Stomach (tissue), 9 donors: Measurements from ENCODE around the gene CHST13. TPM values are rescaled to one million over a fixed set of nuclear protein-coding genes. Genes with fewer than 3 reads are reported as not detected.

Experiments used
- DNase-seq, 2 donors: peaks; one replicate each; pipeline versions ENCODE4 v3.0.0 to v3.0.0-alpha.2; 2013 to 2019
- H3K27ac ChIP-seq, 5 donors: fragments of 200-600 bp in 4 of 5; sonication (generic) in 4 of 5; one replicate each; pipeline ENCODE4 v1.5.1; 2013 to 2019; ENCODE audit warnings: mild to moderate bottlenecking in 1 of 5, moderate library complexity in 1 of 5
- H3K27me3 ChIP-seq, 3 donors: fragments of 200-600 bp; sonication (generic); one replicate each; pipeline ENCODE4 v1.5.1; 2017 to 2019; ENCODE audit warnings: mixed run types in 1 of 3
- H3K36me3 ChIP-seq, 4 donors: fragments of 200-600 bp; sonication (generic); 1 replicate in 3 of 4; 2 replicates in 1 of 4; pipeline ENCODE4 v1.5.1; 2016 to 2019
- H3K4me1 ChIP-seq, 4 donors: fragments of 200-600 bp; sonication (generic); one replicate each; pipeline ENCODE4 v1.5.1; 2016 to 2019
- H3K4me3 ChIP-seq, 4 donors: fragments of 200-600 bp; sonication (generic) in 3 of 4; one replicate each; pipeline ENCODE4 v1.5.1; 2016 to 2019; ENCODE audit warnings: mild to moderate bottlenecking in 1 of 4
- H3K9me3 ChIP-seq, 4 donors: fragments of 200-600 bp; sonication (generic); one replicate each; pipeline ENCODE4 v1.5.1; 2016 to 2019
- CTCF ChIP-seq, 7 experiments: fragments of 450-650 bp in 4 of 7; fragments of 200-600 bp in 3 of 7; sonication (generic) in 3 of 7; IDR thresholded peaks; one replicate each; pipeline ENCODE4 v1.5.1; 2016 to 2019; ENCODE audit warnings: antibody characterized with exemption in 7 of 7, control low read depth in 2 of 7, mild to moderate bottlenecking in 1 of 7
- EP300 ChIP-seq: sonication (generic); formaldehyde crosslinking; IDR thresholded peaks from one replicate; pipeline ENCODE4 v1.6.1; 2017; ENCODE audit warnings: antibody characterized with exemption
- POLR2A ChIP-seq, 4 donors: fragments of 450-650 bp; IDR thresholded peaks; one replicate each; pipeline ENCODE4 v1.6.1; 2016; ENCODE audit warnings: antibody characterized with exemption in 4 of 4, control low read depth in 2 of 4, mild to moderate bottlenecking in 1 of 4, moderate library complexity in 1 of 4
- POLR2AphosphoS5 ChIP-seq, 3 donors: sonication (generic); formaldehyde crosslinking; IDR thresholded peaks; one replicate each; pipeline ENCODE4 v1.6.1; 2016; ENCODE audit warnings: antibody characterized with exemption in 3 of 3
- WGBS, 5 donors: extraction: QIAGEN DNeasy Blood & Tissue Kit in 3 of 5; methylation state at CpG; one replicate each; pipeline versions ENCODE4 v1.1.5 to v1.1.7; 2013 to 2018; 5-methylcytosine and 5-hydroxymethylcytosine counted together
- intact Hi-C: fragments of 100-400 bp; cut with DNase I; formaldehyde crosslinking; loops from one replicate; pipeline ENCODE4 v1.15.1; 2023; ENCODE audit warnings: low total_unique reads
- polyA plus RNA-seq, 3 donors: library from polyadenylated mRNA; stranded (reverse); fragments of 200-250 nt; gene quantifications; one replicate each; pipeline ENCODE4 v1.2.3, GENCODE V29; 2013
- total RNA-seq, 5 donors: library from RNA; depleted of rRNA; stranded (reverse); fragments of >200 nt; gene quantifications; one replicate each; pipeline versions ENCODE4 v1.1.0 to v1.2.3, GENCODE V29; 2014 to 2016
- donor health status: healthy with polysubstance abuse.
- donor health status: Bipolar disorder and iron deficiency.
- donor health status: healthy.

CHST13 gene
- total and polyA plus RNA-seq, 8 donors: 0.08 to 12.5 (median 1.0) TPM; not detected in 2

GRCh38 chr3:126486360-126486847 is 37.6 kb upstream of the CHST13 start:
- peak in 1 of 2 donors; percentile 51 for DNase-seq
- Histone ChIP-seq H3K4me1 (peaks cover 0 to 9% (median 3%) of the 10 kb centered on the region in 4 donors), H3K27me3 (no peaks in the 10 kb centered on the region), H3K4me3 (no peak overlapping the region), H3K9me3 (no peaks in the 10 kb centered on the region), H3K27ac (no peak overlapping the region), H3K36me3 (no peaks in the 10 kb centered on the region)
- no peak for TF ChIP-seq POLR2AphosphoS5 (IDR thresholded peaks at IDR 0.05)
- 72 to 83% (median 81%) methylated on average over 14 of the region's 14 CpGs for WGBS, 5 donors
- intact Hi-C loops: no loop called here

GRCh38 chr3:126487151-126487771 is 36.7 kb upstream of the CHST13 start:
- no peak overlapping the region for H3K27ac ChIP-seq
- no peak overlapping the region for H3K4me3 ChIP-seq
- TF ChIP-seq CTCF (IDR thresholded peaks at IDR 0.05) (no peak), POLR2A (IDR thresholded peaks at IDR 0.05) (no peak), EP300 (no peak), POLR2AphosphoS5 (IDR thresholded peaks at IDR 0.05) (no peak)
- H3K4me1 ChIP-seq: peaks cover 0 to 9% (median 3%) of the 10 kb centered on the region in 4 donors
- no peaks in the 10 kb centered on the region for H3K27me3 ChIP-seq
- WGBS, 5 donors: 53 to 81% (median 55%) methylated on average over 8 to 17 of the region's 17 CpGs
- H3K36me3 ChIP-seq: no peaks in the 10 kb centered on the region
- peak in 1 of 2 donors; percentile 62 for DNase-seq
- intact Hi-C loops: no loop called here
- no peaks in the 10 kb centered on the region for H3K9me3 ChIP-seq

- no peaks in the 10 kb centered on the region for H3K36me3 ChIP-seq
- no peaks in the 10 kb centered on the region for H3K27me3 ChIP-seq
- TF ChIP-seq EP300: no peak
- no peak for TF ChIP-seq POLR2AphosphoS5 (IDR thresholded peaks at IDR 0.05)
- no peak for TF ChIP-seq POLR2A (IDR thresholded peaks at IDR 0.05)
- no peak for TF ChIP-seq CTCF (IDR thresholded peaks at IDR 0.05)
- H3K4me1 ChIP-seq: peaks cover 0 to 9% (median 3%) of the 10 kb centered on the region in 4 donors
- H3K27ac ChIP-seq: no peak overlapping the region
- no peaks in the 10 kb centered on the region for H3K9me3 ChIP-seq
- 81 to 91% (median 84%) methylated on average over 12 to 14 of the region's 14 CpGs for WGBS, 5 donors
- intact Hi-C loops: no loop called here
- H3K4me3 ChIP-seq: no peak overlapping the region
- no peak for DNase-seq
Observed at GRCh38 chr3:126488185-126488584, 35.8 kb upstream of the CHST13 start.

- Histone ChIP-seq H3K27ac (no peak overlapping the region), H3K4me3 (no peak overlapping the region), H3K4me1 (peaks cover 0 to 9% (median 3%) of the 10 kb centered on the region in 4 donors), H3K36me3 (no peaks in the 10 kb centered on the region), H3K27me3 (no peaks in the 10 kb centered on the region), H3K9me3 (no peaks in the 10 kb centered on the region)
- intact Hi-C loops: no loop called here
- WGBS, 5 donors: 90 to 93% (median 91%) methylated on average over 16 of the region's 16 CpGs
- no peak for TF ChIP-seq CTCF (IDR thresholded peaks at IDR 0.05)
- no peak for DNase-seq
Observed at GRCh38 chr3:126488886-126489569, 34.9 kb upstream of the CHST13 start.

- intact Hi-C loops: no loop called here
- H3K27ac ChIP-seq: no peak overlapping the region
- H3K9me3 ChIP-seq: no peaks in the 10 kb centered on the region
- peaks cover 0 to 9% (median 3%) of the 10 kb centered on the region in 4 donors for H3K4me1 ChIP-seq
- DNase-seq: peak in 1 of 2 donors; percentile 45
- TF ChIP-seq CTCF (IDR thresholded peaks at IDR 0.05) (no peak), EP300 (no peak), POLR2A (IDR thresholded peaks at IDR 0.05) (no peak), POLR2AphosphoS5 (IDR thresholded peaks at IDR 0.05) (no peak)
- H3K4me3 ChIP-seq: no peak overlapping the region
- H3K36me3 ChIP-seq: no peaks in the 10 kb centered on the region
- 47 to 61% (median 53%) methylated on average over 4 to 6 of the region's 6 CpGs for WGBS, 5 donors
- no peaks in the 10 kb centered on the region for H3K27me3 ChIP-seq
Observed at GRCh38 chr3:126490619-126491018, 33.3 kb upstream of the CHST13 start.
